Testis (tissue), 2 donors: ENCODE data around the gene PHF21A.

ENCODE experiments used
- CTCF ChIP-seq, 3 experiments: fragments of 450-650 bp in 2 of 3; fragments of 200-600 bp in 1 of 3; sonication (generic) in 1 of 3; IDR thresholded peaks; one replicate each; pipeline ENCODE4 v1.5.1; 2016 to 2019; ENCODE audit warnings: antibody characterized with exemption in 3 of 3, mild to moderate bottlenecking in 2 of 3, moderate library complexity in 1 of 3
- POLR2A ChIP-seq: fragments of 450-650 bp; IDR thresholded peaks from one replicate; pipeline ENCODE4 v1.6.1; 2017; ENCODE audit warnings: antibody characterized with exemption, mild to moderate bottlenecking, moderate library complexity

- TF ChIP-seq CTCF (IDR thresholded peaks at IDR 0.05) (no peak), POLR2A (no peak)
Observed at GRCh38 chr11:46036969-46037368, 84.3 kb downstream of the PHF21A start.
